HTERT RPE-1 (cell line): ENCODE data around the gene TRAF5.

ENCODE experiments used
- in situ Hi-C: fragments of 300-500 bp; cut with MboI; formaldehyde crosslinking; loops from 4 replicates; pipeline ENCODE4 v1.14.3; 2020; ENCODE audit warnings: low sequenced_read_pairs

Gene TRAF5

DNA sequence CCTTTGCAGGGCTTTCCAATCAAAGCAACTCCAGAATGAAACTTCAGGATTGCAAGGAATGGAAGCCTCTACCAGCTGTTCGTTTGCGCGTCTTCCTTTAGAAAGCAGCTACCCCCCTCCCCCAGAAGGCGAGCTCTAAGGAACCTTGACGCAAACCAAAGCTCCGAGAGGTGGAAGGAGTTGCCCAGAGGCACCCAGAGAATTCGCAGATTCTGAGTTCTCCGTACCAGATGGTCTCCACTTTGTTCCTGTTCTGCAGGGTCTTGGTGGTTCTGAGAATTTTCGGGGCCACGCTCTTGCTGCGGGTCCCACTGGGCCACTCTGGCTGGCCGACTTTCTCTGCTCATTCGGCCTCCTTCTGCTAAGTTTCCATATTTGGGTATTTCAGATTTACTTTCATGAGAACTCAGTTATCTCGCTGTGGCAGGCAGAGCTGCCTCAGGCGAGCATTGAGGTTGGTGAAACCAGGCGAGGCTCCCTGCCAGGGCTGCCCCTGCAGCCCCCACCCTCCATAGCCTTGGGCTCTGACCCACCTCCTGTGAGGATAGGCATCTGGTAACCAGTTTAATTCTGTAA lies 801 bp downstream of the TRAF5 start:
- in situ Hi-C loops = no loop called here

DNA sequence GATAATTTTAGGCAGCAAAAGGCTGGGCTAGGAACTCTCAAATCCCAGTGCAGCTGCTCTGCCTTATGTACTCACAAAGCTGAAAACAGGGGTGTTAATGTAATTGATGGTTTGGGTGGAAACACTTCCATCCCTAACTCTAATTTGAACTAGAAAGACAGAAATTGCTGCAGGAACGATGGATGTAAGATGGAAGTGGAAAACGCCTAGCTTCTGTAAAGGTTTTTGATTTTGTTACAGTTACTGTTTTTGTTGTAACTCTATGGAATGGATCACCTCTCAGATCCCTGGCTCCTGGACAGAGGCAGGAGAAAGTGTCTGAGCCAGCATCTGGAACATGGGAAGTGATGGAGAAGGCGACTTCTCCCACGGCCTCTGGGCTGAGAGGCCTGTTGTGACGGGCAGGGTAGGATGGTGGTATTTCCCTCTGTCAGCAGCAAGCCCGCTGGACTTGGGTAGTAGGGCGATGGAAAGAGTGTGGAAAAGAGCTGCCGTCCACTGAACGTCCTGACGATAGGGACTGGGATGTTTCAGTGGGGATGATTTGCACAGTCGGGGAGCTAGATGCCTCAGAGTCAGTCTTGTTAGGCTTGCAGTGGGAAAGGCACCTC lies 1.6 kb downstream of the TRAF5 start:
- in situ Hi-C loops = no loop called here

DNA sequence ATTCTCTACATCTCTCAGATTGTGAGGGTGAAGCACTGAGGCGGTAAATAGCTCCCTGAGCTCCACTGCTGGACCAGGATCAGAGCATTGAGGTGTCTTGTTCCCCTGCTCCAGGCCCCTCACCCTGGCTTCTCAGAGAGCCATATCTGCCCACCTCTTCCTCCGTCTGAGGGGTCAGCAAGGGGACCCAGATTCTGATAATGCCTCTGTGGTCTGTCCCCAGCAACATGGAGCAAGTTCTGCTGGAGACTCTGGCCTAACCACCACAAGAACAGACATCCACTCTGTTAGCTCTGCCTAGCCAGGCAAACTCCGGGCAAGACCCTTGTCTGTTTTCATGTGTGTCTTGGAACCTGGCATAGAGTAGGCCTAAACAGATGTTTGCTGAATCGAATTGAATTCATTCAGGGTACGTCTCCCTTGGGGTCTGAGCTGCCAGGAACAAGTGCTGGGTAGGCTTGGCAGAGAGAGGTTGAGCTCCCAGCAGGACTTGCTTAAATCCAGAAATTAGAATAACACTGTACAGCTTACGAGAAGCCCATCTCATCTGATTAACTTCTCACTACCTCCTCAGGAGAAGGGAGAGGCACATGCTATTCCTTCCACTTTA lies 2.3 kb downstream of the TRAF5 start:
- in situ Hi-C loops = no loop called here

DNA sequence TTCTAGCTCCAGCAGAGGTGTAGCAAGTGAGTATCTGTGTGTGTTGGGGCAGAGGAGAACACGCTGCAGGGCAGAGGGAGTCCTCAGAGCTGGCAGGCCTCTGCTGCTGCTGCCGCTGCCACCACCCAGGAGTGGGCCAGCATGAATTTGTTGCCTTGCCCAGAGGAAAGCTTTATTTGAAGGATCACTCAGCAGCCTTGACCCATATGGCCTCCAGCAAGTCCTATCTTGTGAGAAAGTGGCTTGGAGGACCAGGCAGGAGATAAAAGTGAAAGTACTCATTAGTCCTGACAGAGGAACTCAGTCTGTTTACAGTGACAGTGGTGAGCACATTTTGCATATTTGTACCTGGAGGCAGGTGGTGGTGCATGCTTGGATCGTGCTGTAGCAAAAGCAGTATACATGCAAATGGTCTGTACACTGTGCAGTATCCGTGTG lies 3.1 kb downstream of the TRAF5 start:
- in situ Hi-C loops = no loop called here

DNA sequence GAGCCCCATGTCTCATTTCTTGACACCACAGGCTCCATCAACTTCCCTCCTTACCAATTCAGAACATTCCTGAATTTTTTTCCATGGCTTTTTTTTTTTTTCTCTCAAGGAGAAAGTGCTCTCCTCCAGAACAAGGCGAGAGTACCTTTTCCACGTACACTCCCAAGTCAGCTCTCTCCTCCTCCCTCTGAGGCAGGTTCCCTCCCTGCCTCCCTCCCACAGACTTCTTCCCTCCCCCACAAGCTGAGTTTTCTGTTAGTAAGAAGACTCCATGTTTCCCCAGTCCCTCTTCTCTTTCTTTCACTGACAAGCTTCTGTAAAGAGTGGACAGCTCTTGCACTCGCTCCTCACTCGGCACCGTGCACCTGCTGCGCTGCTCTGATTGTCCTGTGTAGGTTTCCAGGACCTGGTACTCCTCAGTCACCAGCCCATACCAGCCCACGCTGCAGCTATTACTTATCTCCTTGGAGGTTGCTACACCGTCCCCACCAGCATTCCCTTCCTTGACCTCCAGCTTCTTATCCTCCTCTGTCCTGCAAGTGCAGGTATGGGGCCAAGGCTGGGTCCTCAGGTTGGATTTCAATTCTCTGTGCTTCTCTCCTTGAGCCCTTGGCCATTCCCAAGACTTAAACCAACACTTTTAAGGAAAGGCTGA lies 3.8 kb downstream of the TRAF5 start:
- in situ Hi-C loops = no loop called here

DNA sequence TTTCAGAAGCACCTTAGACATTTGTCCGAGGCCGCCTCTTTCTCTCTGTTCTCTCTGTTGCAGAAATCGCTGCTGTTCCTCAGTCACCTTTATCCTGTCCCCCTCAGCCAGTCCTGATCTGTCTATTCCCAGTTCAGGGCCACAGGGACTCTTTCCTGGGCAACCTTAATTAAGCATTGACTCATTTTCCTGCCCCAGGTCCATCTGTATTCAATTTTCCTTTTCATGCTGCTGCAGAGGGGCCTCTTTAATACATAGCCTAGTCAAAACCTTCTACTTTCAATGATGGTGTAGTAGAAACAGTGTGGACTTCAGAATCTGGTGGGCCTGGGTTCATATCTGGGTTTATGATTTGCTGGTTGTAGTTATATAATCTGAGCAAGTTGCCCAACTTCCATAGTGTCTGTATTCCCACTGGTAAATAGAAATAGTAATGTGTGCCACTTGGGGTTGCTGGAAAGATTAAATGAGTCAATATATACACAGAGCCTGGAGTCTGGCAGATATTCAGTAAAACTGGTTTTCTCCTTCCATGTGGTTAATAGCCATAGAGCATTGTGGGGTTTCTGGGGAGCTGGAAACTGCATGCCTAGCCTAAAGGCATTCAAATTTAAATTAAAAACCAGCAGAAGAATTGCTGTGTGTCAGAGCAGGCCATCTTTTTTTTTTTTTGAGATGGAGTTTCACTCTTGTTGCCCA lies 4.5 kb downstream of the TRAF5 start:
- in situ Hi-C loops = no loop called here

DNA sequence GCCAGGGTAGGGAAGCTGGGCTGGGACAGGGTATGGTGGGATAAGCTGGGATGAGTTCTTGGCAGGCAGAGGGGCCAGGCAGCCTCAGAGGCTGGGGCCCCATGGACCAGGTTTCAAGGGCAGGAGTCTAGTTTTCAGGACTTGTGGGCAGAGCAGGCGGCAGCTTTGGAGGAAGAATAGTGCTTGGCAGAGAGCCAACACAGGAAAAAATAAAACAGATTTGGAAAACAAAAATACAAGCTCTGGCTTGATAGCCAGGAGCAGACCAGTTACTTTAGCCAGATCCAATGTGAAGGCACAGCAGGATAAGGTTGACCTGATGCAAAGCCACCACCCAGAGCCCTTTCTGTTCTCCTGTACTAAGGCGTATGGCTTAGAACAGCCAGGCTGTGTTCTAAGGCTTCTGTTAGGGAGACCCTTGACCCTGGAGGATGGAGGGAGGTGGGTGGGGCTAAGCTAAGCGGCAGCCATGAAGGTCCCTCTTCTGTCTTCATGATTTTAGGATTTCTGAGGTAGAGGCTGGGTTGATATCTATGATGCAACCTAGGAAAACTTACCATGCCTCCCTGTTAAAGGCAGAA lies 5.5 kb downstream of the TRAF5 start:
- in situ Hi-C loops = no loop called here

DNA sequence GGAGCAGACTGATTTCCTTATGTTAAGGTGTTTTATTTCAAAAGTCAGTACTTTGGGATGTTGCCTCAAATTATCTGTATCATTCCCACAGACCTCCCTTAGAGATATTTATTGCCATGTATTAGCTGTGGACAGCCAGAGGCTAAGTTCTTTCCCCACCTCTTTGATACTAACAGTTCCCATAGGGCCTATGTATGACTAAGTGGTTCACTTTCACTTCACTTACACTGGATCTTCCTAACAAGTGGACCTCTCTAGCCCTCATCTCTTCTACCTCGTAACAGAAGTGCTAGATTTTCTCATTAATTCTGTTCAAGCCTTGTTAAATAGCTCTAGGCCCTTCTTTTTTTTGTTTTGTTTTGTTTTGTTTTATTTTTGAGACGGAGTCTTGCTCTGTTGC lies 6.2 kb downstream of the TRAF5 start:
- in situ Hi-C loops = no loop called here

DNA sequence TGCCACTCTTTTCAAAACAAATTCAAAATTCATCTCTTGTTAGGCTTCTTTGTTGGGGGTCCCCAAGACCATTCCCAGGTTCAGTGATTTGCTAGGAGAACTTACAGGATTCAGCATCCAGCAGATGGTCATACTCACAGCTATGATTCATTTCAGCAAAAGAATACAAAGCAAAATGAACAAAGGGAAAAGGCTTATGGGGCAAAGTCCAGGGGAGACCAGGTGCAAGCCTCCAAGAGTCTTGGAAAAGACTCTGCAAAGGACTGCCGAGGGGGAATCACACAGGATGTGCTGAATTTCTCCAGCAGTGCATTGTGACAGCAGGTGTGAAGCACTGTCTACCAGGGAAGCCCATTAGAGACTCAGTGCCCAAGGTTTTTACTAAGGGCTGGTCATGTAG lies 7.3 kb downstream of the TRAF5 start:
- in situ Hi-C loops = no loop called here

DNA sequence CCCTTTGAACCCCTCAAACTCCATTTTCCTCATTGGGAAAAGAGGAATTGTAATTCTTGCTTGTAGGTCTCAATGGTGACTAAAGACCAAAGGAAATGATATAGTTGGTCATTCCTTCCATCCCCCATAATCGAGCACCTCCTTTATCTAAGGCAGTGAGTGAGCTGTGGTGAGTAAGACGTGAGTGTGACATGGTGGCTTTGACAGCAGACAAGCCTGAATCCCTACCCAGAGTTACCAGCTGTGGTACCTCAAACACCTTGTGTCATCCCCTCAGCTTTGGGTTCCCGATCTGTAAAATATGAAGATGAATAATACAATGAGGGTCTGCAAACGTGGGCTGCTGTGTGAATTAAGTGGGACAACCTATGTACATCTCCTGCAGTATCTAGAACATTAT lies 8.4 kb downstream of the TRAF5 start:
- in situ Hi-C loops = no loop called here

DNA sequence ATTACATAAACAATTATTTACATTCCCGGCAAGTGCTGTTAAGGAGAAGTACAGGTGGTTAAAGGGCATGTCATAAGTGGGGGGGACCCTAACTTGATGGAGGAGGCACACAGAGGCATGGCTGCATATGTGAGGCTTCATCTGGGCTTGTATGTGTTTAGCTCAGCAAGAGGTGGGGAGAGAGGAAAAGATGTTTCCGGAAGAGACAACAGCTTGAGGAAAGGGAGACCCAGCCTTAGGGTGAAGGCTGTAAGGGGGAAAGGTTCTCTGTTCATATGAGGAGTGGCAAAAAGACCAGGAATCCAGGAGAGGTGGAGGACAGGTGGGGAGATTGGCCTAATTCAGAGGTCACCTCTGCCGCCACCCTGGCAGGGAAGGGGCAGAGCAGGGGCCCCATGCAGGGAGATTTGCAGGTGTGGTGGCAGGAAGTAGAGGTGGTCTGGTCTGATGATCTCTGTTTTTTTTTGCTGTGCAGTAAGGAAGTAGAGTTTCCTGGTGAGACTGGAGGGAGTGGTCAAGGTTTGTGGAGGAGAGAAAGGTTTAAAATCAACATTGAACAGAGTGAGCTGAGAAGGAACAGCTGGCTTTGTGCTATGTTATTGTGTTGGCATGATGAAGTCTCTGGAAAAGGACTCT lies 9.0 kb downstream of the TRAF5 start:
- in situ Hi-C loops = no loop called here

DNA sequence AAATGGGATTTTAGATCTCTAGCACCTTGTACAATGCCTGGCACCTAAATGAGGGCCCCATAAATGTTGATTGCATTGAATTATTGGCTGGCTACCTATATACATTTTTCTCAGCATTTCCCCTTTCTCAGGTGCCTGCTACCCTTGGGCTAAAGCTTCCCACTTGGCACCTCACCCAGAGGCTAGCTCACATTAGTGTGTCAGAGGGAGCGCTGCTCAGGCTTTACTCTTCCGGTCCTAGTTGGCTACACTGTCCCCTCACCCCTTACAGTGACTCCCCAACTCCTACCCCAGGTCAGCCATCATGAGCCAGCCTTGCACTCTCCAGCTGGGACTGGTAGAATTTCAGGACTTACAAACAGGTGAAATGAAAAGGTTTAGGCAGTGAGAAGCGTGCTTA lies 9.5 kb downstream of the TRAF5 start:
- in situ Hi-C loops = no loop called here

DNA sequence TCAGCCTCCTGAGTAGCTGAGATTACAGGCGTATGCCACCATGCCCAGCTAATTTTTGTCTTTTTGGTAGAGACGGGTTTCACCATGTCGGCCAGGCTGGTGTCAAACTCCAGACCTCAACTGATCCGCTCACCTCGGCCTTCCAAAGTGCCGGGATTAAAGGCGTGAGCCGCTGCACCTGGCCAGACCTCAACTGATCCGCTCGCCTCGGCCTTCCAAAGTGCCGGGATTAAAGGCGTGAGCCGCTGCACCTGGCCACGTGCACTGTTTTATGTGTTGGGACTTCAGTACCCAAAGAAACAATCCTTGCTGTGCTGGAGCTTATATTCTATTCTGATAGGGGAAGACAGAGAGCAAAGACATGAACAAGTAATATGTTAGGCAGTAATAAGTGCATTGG lies 10.1 kb downstream of the TRAF5 start:
- in situ Hi-C loops = no loop called here

DNA sequence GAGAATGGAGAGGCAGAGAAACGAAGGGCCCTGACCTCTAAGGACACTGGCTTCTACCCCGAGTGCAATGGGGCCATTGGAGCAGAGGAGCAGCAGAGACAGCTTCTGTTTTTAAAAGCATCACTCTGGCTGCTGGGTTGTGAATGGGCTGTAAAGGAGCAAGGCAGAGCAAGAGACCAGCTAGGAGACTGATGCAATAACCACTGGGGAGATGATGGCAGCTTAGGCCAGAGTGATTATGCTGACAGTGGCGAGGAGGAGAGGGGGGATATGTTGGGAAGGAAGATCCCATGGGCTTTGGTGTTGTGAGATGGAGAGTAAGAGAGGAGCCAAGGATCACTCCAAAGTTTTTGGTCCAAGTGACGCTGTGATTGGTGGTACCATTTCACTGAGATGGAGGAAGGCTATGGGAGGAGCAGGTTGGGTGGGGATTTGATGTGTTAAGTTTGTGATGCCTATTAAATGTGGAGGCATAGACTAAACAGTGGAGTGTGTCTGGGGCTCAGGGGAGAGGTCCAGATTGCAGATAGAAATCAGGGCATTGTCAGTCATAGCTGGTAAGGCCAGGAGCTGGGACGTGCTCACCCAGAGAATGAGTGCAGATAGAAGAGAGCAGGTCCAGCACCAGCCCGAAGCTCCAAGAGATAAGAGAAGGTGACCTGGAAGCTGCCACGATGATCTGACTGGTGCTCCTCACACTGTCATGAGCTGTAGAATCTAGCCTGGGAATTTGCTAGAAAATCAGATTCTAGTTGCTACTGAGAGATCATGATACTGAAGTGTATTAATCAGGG lies 11.0 kb downstream of the TRAF5 start:
- in situ Hi-C loops = no loop called here

DNA sequence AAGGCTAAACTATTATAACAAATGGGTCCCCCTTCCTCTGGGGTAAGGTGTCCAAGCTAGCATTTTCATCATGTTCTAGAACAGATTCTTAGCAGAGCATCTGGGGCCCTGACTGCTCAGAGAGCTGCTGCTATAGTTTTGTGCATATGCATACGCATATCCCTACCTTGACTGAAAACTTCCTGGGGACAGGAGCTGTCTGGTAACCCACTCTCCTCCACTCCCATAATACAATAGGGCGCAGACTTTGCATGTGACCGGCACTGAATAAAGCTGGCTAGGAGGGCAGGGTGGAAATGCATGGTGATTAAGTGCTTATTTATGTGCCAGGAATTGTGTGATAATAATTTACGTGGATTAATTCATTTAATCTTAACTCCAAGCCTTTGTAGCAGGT lies 11.6 kb downstream of the TRAF5 start:
- in situ Hi-C loops = no loop called here

DNA sequence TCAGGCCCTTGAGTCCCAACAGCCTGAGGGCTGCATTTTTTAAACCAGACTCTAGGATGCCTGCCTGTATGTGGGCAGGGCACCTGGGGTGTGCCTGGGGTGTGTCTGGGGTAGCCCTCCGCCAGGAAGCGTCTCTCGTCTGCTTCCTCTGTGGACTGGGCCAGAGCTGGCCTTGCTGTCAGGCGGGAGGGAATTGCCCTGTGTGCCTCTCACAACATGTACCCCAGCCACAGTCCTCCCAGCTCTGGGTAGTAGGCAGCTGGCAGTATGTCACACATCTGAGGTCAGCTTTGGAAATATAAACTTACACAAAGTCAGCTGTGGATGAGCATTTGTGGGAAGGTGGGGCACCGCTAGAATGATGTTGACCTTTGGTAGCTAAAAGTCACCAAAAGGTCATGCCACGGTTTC lies 13.0 kb downstream of the TRAF5 start:
- in situ Hi-C loops = no loop called here

DNA sequence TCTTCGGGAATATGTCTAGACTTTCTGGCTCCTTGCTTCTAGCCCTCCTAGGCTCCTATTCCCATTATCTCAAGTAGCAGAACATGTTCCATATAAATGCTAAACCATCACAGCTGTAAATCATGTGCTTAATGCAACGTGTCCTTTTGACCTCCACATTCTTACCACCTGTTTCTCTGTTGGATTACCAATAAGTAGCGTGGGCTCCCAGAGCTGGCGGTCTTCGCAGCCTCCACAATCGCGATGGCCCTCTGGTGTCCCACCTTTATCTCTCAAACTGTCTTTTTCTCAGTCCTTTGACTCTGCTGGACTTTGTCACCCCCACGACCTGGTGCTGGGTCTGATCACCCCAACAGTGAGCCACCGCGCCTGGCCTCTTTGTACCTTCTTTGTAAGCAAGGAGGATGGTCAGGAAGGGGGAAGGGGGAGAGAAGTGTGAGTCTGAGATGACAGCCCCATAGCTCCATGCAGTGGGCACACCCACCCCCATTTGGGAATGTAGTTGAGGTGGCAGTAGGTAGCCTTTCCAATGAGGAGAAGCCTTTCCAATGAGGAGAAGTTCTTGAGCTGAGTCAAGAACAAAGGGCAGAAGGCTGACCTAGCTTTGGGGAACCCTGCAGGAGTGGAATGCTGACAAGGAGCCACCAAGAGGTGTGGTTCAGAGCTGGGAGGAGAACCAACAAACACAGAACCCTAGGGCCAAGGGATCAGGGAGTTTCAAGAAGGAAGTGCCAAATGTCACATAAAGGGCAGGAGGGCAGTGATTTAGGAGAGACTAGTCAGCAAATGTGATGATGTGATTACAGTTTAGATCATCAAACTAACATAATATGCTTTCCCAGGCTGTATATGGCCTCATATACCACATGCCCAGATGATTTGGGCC lies 14.2 kb downstream of the TRAF5 start:
- in situ Hi-C loops = no loop called here

DNA sequence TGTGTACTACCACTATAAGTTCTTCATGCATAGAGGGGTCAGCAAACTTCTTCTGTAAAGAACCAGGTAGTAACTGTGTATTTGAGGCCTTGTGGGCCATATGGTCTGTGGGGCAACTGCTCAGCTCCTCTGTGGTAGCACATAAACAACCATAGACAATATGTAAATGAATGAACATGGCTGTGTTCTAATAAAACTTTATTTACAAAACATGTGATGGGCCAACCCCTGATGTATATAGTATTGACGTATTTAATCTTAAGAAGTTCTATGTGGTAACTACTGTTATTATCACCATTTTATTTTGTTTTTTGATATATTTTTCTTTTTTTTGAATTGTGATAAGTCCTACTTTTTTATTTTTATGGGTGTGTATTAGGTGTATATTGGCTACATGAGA lies 15.4 kb downstream of the TRAF5 start:
- in situ Hi-C loops = no loop called here

DNA sequence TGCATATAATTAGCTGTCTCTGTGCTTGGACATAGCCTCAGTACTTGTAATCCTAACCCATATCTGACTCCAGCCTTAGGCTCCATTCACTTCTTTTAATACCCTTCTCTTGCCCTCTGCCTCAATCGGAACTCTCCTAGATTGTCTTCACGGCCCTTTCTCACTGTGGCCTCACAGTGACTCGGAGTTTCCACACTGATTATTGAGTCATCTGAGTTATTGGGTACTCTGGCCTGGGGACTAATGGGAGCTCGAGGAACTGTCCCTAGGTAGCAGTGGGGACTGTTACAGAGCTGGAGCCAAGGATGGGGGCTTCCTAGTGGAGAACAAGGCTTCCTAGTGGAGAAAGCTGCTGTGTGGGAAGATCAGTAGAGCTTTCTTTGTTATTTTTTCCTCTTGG lies 17.0 kb downstream of the TRAF5 start:
- in situ Hi-C loops = no loop called here
